Measurements from ENCODE around the gene OR52E4. TPM values are rescaled to one million over a fixed set of nuclear protein-coding genes. Genes with fewer than 3 reads are reported as not detected.

The OR52E4 gene
- total RNA-seq, 1 experiment from 2014 or later, result not detected

DNA sequence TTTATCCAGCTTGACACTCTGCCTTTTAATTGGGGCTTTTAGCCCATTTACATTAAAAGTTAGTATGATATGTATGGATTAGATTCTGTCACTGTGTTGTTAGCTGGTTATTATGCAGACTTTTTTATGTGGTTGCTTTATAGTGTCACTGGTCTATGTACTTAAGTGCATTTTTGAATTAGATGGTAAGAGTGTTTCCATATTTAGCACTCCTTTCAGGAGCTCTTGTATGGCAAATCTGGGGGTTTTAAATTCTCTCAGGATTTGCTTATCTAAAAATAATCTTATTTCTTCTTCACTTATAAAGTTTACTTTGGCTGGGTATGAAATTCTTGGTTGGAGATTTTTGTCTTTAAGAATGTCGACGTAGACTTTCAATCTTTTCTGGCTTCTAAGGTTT lies 42.7 kb upstream of the OR52E4 start:
- no peak overlapping the region for H3K27ac ChIP-seq (ENCODE audit: low read depth, low read length, poor library complexity, severe bottlenecking)
- no peaks in the 10 kb centered on the region for H3K4me1 ChIP-seq (ENCODE audit: insufficient read depth, low read length, poor library complexity, severe bottlenecking)
- CTCF ChIA-PET, result no interaction called here
- DNase-seq (ENCODE audit: low spot score), result no peak
- H3K27me3 ChIP-seq (replicated peaks; ENCODE audit: insufficient read depth, low read depth, low read length, poor library complexity), result no peaks in the 10 kb centered on the region
- H3K36me3 ChIP-seq (ENCODE audit: insufficient read depth, low read length, poor library complexity, severe bottlenecking), result no peaks in the 10 kb centered on the region
- no peak overlapping the region for H3K4me3 ChIP-seq (ENCODE audit: low read depth, low read length, poor library complexity, severe bottlenecking)
- POLR2A ChIA-PET (ENCODE audit: low non-redundant PET), result no interaction called here
- intact Hi-C loops (cut with micrococcal nuclease; ENCODE audit: unreplicated experiment), result no loop called here
- H3K9me3 ChIP-seq (ENCODE audit: low read depth, low read length, poor library complexity, severe bottlenecking), result no peaks in the 10 kb centered on the region
- BruUV-seq (replicated peaks), result no TSS peak
- TF ChIP-seq EZH2 (IDR thresholded peaks at IDR 0.05; ENCODE audit: borderline replicate concordance, low read depth, low read length, poor library complexity, severe bottlenecking), result no peak
- TF ChIP-seq CTCF (conservative IDR thresholded peaks at IDR 0.05; ENCODE audit: low read depth, low read length), result no peak

DNA sequence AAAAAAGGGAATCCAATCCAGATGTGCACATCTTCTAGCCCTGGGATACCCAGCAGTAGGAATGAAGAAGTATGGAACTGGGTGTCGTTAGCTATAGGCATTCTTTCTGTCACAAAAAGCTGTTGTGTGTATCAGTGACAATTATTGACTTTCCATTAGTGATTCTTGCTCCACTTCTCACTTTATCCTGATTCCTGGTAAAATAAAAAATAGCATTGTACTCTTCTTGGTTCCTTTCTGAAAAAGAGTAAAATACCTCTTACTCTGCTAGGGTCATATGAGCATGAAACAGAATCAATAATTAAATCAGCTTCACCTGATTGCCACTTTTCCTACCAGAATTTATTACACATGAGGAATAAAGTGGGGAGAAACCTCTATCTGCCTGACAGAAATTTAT lies 38.6 kb upstream of the OR52E4 start, which contains the start of gene OR52E6:
OR52E6 (minus strand) TSS at position 101 of the 400 bp plus-strand sequence; CDS start at position 101, 0 bp downstream.
- H3K27ac ChIP-seq (ENCODE audit: low read depth, low read length, poor library complexity, severe bottlenecking), result no peak within 1 kb of the TSS
- TF ChIP-seq CTCF (conservative IDR thresholded peaks at IDR 0.05; ENCODE audit: low read depth, low read length) (no peak), EZH2 (IDR thresholded peaks at IDR 0.05; ENCODE audit: borderline replicate concordance, low read depth, low read length, poor library complexity, severe bottlenecking) (no peak)
- DNase-seq (ENCODE audit: low spot score), result no peak
- no TSS peak for BruUV-seq (replicated peaks)
- H3K4me1 ChIP-seq (ENCODE audit: insufficient read depth, low read length, poor library complexity, severe bottlenecking), result no peaks in the 10 kb centered on the region
- H3K36me3 ChIP-seq (ENCODE audit: insufficient read depth, low read length, poor library complexity, severe bottlenecking), result no peaks in the 10 kb centered on the region
- CTCF ChIA-PET, result no interaction called here
- H3K27me3 ChIP-seq (replicated peaks; ENCODE audit: insufficient read depth, low read depth, low read length, poor library complexity), result no peaks in the 10 kb centered on the region
- POLR2A ChIA-PET (ENCODE audit: low non-redundant PET), result no interaction called here
- H3K4me3 ChIP-seq (ENCODE audit: low read depth, low read length, poor library complexity, severe bottlenecking), result no peak within 1 kb of the TSS
- intact Hi-C loops (cut with micrococcal nuclease; ENCODE audit: unreplicated experiment), result no loop called here
- H3K9me3 ChIP-seq (ENCODE audit: low read depth, low read length, poor library complexity, severe bottlenecking), result no peaks in the 10 kb centered on the region

GRCh38 chr11:5846701-5847100 lies 33.7 kb upstream of the OR52E4 start:
- no TSS peak for BruUV-seq (replicated peaks)
- H3K9me3 ChIP-seq (ENCODE audit: low read depth, low read length, poor library complexity, severe bottlenecking), result no peaks in the 10 kb centered on the region
- TF ChIP-seq CTCF (conservative IDR thresholded peaks at IDR 0.05; ENCODE audit: low read depth, low read length) (no peak), EZH2 (IDR thresholded peaks at IDR 0.05; ENCODE audit: borderline replicate concordance, low read depth, low read length, poor library complexity, severe bottlenecking) (no peak)
- POLR2A ChIA-PET (ENCODE audit: low non-redundant PET), result no interaction called here
- H3K4me1 ChIP-seq (ENCODE audit: insufficient read depth, low read length, poor library complexity, severe bottlenecking), result no peaks in the 10 kb centered on the region
- no peak overlapping the region for H3K4me3 ChIP-seq (ENCODE audit: low read depth, low read length, poor library complexity, severe bottlenecking)
- no peak for DNase-seq (ENCODE audit: low spot score)
- CTCF ChIA-PET, result no interaction called here
- no peaks in the 10 kb centered on the region for H3K36me3 ChIP-seq (ENCODE audit: insufficient read depth, low read length, poor library complexity, severe bottlenecking)
- intact Hi-C loops (cut with micrococcal nuclease; ENCODE audit: unreplicated experiment), result no loop called here
- no peaks in the 10 kb centered on the region for H3K27me3 ChIP-seq (replicated peaks; ENCODE audit: insufficient read depth, low read depth, low read length, poor library complexity)
- no peak overlapping the region for H3K27ac ChIP-seq (ENCODE audit: low read depth, low read length, poor library complexity, severe bottlenecking)

All from A673 (cell line).